GM10847 (cell line): ENCODE results near the gene MPC1L.
A peak's percentile ranks its signal among the peaks of the same experiment; 100 is the strongest.

Experiments used
- POLR2A ChIP-seq: IDR thresholded peaks from 2 replicates; pipeline ENCODE4 v1.6.1; 2011; ENCODE audit not compliant: insufficient read length; ENCODE audit errors: extremely low read depth

The MPC1L gene

GRCh38 chrX:40623665-40624064 is 437 bp downstream of the MPC1L start:
- TF ChIP-seq POLR2A: no peak

- TF ChIP-seq POLR2A: no peak
These were observed 2.1 kb downstream of the MPC1L start for GRCh38 chrX:40625294-40625693.

- no peak for TF ChIP-seq POLR2A
These were observed 5.3 kb downstream of the MPC1L start for GRCh38 chrX:40628506-40628905.

GRCh38 chrX:40632199-40632598 is 9.0 kb downstream of the MPC1L start:
- TF ChIP-seq POLR2A: no peak

GRCh38 chrX:40637687-40638086 is 14.5 kb downstream of the MPC1L start:
- TF ChIP-seq POLR2A: no peak

GRCh38 chrX:40644176-40644575 is 20.9 kb downstream of the MPC1L start:
- TF ChIP-seq POLR2A: no peak

- no peak for TF ChIP-seq POLR2A
These were observed 21.7 kb downstream of the MPC1L start for GRCh38 chrX:40644821-40645358.

- TF ChIP-seq POLR2A: no peak
These were observed 23.5 kb downstream of the MPC1L start for GRCh38 chrX:40646489-40647306.

GRCh38 chrX:40647307-40648197 is 24.3 kb downstream of the MPC1L start, which contains the start of gene CXorf38:
Gene CXorf38, minus strand, starts transcription at chrX:40647561. Its CDS starts 41 bp downstream, at chrX:40647520.
- peak; percentile 71 for TF ChIP-seq POLR2A

- TF ChIP-seq POLR2A: no peak
These were observed 28.5 kb downstream of the MPC1L start for GRCh38 chrX:40651620-40652223.

GRCh38 chrX:40652664-40653063 is 29.4 kb downstream of the MPC1L start:
- no peak for TF ChIP-seq POLR2A

GRCh38 chrX:40653535-40653934 is 30.3 kb downstream of the MPC1L start:
- TF ChIP-seq POLR2A: no peak

GRCh38 chrX:40660381-40660780 is 37.2 kb downstream of the MPC1L start:
- no peak for TF ChIP-seq POLR2A

- no peak for TF ChIP-seq POLR2A
These were observed 38.3 kb downstream of the MPC1L start for GRCh38 chrX:40661489-40661888.

GRCh38 chrX:40663078-40663740 is 40.0 kb downstream of the MPC1L start:
- TF ChIP-seq POLR2A: no peak
